Activated CD8-positive, alpha-beta memory T cell treated with anti-CD3 and anti-CD28 coated beads for 36 hours (primary cell): ENCODE measurements around the gene INKA2. TPM values are rescaled to one million over a fixed set of nuclear protein-coding genes. Genes with fewer than 3 reads are reported as not detected.
"Not testable (repeated sequence)": the region's sequence is repeated elsewhere in the genome, so short reads cannot be mapped to it uniquely, and the experiment has no call there.

ENCODE experiments used
- CTCF ChIA-PET: fragments of 350-600 bp; sonication (Branson Sonifier 250); formaldehyde crosslinking; loops from one replicate; lab custom pipeline; 2021; ENCODE audit warnings: antibody characterized with exemption; lab: Charles Lee
- POLR2A ChIA-PET: fragments of 350-600 bp; sonication (Branson Sonifier 250); formaldehyde crosslinking; loops from one replicate; lab custom pipeline; 2021; ENCODE audit warnings: antibody characterized with exemption; lab: Charles Lee
- total RNA-seq, 2 experiments: library from RNA; stranded (reverse); gene quantifications; one replicate each; pipeline ENCODE4 v1.2.3, GENCODE V29; 2021

INKA2 gene
- total RNA-seq, 2 experiments from 2014 or later = 1.5 to 2.2 TPM

- CTCF ChIA-PET = interaction anchor here (0.9 to 2.4 kb wide), 10 partner anchors 9 to 304 kb away, joined by 3 to 8 read pairs (median 4); no protein-coding TSS in a partner anchor
- POLR2A ChIA-PET = interaction anchor here (0.6 to 1.0 kb wide), 5 partner anchors 10 to 306 kb away, joined by 3 to 7 read pairs (median 4); partner anchors contain the start of genes INKA2 and WDR77
Observed at GRCh38 chr1:111754984-111755330, 15.8 kb upstream of the INKA2 start.

GRCh38 chr1:111751906-111752575, 12.8 kb upstream of the INKA2 start:
- POLR2A ChIA-PET = no interaction called here

DNA sequence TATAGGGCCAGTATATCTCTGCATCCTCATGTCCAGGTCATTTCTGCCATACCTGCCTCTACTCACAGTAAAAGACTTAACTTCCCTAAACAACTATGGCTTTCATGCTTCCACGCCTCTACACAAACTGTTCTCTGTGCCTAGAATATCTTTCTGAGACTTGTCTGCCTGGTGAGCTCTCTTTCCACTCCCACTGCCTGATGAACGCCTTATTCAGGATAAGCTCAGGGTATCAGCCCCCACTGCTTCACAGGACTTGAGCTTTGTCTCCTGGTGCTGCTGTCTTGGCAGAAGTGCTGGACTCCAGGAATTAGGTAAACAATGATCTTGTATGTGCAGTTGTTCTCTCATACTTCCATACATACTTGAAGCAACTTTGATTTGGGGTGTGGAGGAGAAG, 11.7 kb upstream of the INKA2 start:
- ChIA-PET POLR2A (interaction anchor here (0.5 kb wide), 1 partner anchor 711 kb away, joined by 4 read pairs; no protein-coding TSS in a partner anchor), CTCF (interaction anchor here (1.0 to 1.7 kb wide), 3 partner anchors 11 to 242 kb away, joined by 4 to 8 read pairs (median 4); partner anchors contain the start of gene INKA2)

More at GRCh38 chr1:111751906-111752575, 12.8 kb upstream of the INKA2 start:
- CTCF ChIA-PET = interaction anchor here (0.7 to 1.7 kb wide), 2 partner anchors 12 to 64 kb away, joined by 4 to 8 read pairs; partner anchors contain the start of gene INKA2

- CTCF ChIA-PET = interaction anchor here (0.7 to 2.0 kb wide), 2 partner anchors 36 to 241 kb away, joined by 3 to 7 read pairs; no protein-coding TSS in a partner anchor
- POLR2A ChIA-PET = no interaction called here
Observed at GRCh38 chr1:111749628-111750027, 10.4 kb upstream of the INKA2 start.

DNA sequence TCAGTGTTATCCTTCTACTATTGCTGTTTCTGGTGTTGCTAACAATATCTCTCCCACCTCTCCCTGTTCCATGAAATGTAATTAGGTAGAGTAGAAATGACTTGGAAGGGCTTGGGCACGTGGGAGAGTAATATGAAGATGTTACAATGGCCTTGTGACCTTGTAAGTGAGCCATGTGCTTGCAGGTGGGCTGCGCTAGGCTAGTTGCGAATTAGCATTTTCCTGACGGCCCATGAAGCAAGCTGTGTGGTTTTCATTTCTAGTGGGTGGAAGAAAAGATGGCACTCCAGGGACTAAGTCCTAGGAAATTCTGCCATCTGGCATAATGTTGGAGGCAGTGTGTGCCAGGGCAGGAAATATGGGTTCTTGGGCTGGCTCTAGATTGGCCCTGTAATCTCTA, 8.8 kb upstream of the INKA2 start:
- ChIA-PET CTCF (interaction anchor here (0.6 to 2.2 kb wide), 8 partner anchors 10 to 272 kb away, joined by 3 to 14 read pairs (median 6); no protein-coding TSS in a partner anchor), POLR2A (interaction anchor here (0.6 kb wide), 2 partner anchors 155 to 300 kb away, joined by 3 read pairs; no protein-coding TSS in a partner anchor)

DNA sequence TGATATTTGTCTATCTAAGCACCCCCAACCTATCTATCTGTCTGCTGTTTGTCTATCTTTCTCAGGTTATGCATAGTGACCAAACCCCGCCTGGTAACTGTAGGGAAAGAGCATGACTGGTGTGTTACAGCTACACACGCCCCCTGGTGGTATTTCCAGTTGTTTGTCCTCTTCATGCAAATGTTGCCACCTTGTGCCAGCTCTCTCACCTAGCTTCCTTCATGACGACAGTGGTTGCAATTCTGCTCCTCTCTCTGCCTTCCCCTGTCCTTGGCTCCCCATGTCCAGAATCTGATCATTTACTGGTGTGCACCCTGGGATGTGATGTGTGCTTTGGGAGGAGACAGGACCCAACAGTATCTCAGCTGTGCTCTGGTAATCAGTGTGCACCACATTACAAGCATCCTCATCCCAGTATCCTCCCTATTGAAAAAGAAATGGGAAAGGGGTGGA, 8.1 kb upstream of the INKA2 start:
- POLR2A ChIA-PET = no interaction called here

DNA sequence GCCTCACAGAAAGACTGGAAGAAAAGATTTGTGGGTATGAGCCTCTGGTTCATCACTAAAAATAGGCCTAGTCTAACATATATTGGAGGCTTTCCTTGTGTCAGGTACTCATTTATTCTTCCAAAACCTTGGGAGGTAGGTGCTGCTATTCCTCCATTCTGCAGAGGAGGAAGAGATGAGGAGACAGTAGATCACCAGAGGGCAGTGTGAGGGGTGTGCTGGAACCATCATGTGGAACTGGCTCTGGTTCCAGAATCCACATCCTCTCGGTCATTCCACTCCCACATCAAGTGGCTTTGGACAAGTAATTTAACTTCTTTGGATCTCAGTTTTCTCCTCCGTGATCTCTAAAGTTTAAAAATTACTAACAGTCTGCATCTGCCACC, 7.4 kb upstream of the INKA2 start:
- CTCF ChIA-PET = interaction anchor here (0.6 to 2.2 kb wide), 10 partner anchors 8 to 271 kb away, joined by 3 to 14 read pairs (median 4); no protein-coding TSS in a partner anchor
- POLR2A ChIA-PET = no interaction called here

More for the DNA sequence above, 8.1 kb upstream of the INKA2 start:
- CTCF ChIA-PET = interaction anchor here (0.6 to 2.2 kb wide), 9 partner anchors 10 to 272 kb away, joined by 3 to 14 read pairs (median 4); no protein-coding TSS in a partner anchor

GRCh38 chr1:111745675-111746613, 6.7 kb upstream of the INKA2 start:
- CTCF ChIA-PET = interaction anchor here (1.3 to 2.2 kb wide), 3 partner anchors 9 to 264 kb away, joined by 3 to 14 read pairs (median 4); no protein-coding TSS in a partner anchor
- POLR2A ChIA-PET = interaction anchor here (1.5 kb wide), 1 partner anchor 9 kb away, joined by 4 read pairs; no protein-coding TSS in a partner anchor

DNA sequence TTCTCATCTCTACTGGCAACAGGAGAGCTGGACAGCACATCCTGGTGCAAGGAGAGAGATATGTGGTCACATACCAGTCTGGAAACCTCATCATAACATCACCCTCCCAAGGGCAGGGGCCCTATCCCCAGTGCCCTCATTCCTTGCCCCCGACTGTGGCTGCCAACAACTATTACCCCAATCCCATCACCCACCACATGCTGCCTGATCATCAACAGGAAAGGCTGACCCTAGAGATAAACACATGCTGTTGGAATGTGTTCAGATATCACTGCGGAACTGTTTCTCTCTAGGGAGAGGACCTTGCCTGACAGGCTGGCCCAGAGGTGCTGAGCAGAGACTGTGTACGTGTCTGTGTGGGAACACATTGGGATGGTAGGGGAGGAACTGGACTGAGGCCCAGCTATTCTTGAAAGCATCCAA, 4.5 kb upstream of the INKA2 start:
- POLR2A ChIA-PET = no interaction called here

GRCh38 chr1:111742938-111743549, 3.8 kb upstream of the INKA2 start:
- POLR2A ChIA-PET = no interaction called here
- CTCF ChIA-PET = interaction anchor here (0.9 to 1.6 kb wide), 3 partner anchors 11 to 235 kb away, joined by 3 to 6 read pairs (median 3); no protein-coding TSS in a partner anchor

More for the DNA sequence above, 4.5 kb upstream of the INKA2 start:
- CTCF ChIA-PET = interaction anchor here (0.7 to 1.6 kb wide), 4 partner anchors 11 to 263 kb away, joined by 3 to 6 read pairs (median 3); no protein-coding TSS in a partner anchor

DNA sequence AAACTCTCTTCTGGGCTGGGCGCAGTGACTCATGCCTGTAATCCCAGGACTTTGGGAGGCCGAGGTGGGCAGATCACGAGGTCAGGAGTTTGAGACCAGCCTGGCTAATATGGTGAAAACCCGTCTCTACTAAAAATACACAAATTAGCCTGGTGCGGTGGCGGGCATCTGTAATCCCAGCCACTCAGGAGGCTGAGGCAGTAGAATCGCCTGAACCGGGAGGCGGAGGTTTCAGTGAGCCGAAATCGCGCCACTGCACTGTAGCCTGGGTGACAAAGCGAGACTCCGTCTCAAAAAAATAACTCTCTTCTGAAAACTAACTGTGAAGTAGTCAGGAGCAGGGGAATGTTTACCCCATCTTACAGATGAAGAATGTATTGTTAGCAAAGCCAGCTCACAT, 3.1 kb upstream of the INKA2 start:
- POLR2A ChIA-PET = not testable (repeated sequence)
- CTCF ChIA-PET = interaction anchor here (1.5 kb wide), 1 partner anchor 234 kb away, joined by 3 read pairs; no protein-coding TSS in a partner anchor

- ChIA-PET CTCF (interaction anchor here (0.7 to 3.6 kb wide), 7 partner anchors 11 to 232 kb away, joined by 3 to 19 read pairs (median 4); no protein-coding TSS in a partner anchor), POLR2A (interaction anchor here (0.7 to 1.8 kb wide), 3 partner anchors 11 to 147 kb away, joined by 3 to 7 read pairs (median 3); no protein-coding TSS in a partner anchor)
Observed at GRCh38 chr1:111739925-111740765, 950 bp upstream of the INKA2 start.

DNA sequence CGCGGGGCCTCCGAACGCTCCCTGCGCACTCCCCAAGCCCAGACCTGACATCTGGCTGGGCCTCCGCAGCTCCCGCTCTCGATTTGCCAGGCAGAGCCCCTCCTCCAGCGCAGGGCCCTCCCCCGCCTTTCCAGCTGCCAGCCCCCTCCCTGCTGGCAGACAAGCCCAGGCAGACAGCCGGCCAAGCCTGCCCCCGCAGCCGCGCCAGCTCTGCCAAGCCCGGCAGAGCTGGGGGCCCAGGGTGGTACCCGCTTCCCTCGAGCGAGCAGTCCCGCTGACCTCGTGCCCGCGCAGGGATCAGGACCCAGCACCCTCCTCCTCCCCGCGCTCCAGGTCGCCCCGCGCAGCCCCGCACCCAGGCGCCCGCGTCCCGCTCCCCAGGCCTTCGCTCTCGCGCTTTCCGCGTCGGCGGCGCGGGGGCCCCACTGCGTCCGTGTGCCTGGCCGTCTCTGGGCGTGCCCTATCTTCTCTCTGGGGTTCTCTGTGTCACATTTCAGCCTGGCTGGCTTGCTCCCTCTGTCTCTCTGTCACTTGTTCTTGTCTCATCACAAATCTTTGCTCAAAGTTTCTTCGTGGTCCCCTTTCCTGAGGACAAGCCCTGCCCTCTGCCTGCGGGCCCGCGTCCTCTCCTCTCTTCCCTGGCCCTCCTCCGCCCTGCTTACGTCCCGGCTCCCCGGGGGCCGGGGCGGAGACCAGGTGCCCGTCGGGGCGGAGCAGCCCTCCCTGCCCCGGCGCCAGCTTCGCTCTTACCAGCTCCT, 580 bp downstream of the INKA2 start:
- CTCF ChIA-PET = interaction anchor here (0.7 to 3.6 kb wide), 9 partner anchors 9 to 257 kb away, joined by 3 to 19 read pairs (median 4); no protein-coding TSS in a partner anchor
- POLR2A ChIA-PET = interaction anchor here (1.8 kb wide), 1 partner anchor 16 kb away, joined by 7 read pairs; no protein-coding TSS in a partner anchor

- CTCF ChIA-PET = interaction anchor here (0.7 to 3.6 kb wide), 5 partner anchors 9 to 230 kb away, joined by 3 to 19 read pairs (median 4); no protein-coding TSS in a partner anchor
Observed at GRCh38 chr1:111738133-111738435, 1.1 kb downstream of the INKA2 start.

DNA sequence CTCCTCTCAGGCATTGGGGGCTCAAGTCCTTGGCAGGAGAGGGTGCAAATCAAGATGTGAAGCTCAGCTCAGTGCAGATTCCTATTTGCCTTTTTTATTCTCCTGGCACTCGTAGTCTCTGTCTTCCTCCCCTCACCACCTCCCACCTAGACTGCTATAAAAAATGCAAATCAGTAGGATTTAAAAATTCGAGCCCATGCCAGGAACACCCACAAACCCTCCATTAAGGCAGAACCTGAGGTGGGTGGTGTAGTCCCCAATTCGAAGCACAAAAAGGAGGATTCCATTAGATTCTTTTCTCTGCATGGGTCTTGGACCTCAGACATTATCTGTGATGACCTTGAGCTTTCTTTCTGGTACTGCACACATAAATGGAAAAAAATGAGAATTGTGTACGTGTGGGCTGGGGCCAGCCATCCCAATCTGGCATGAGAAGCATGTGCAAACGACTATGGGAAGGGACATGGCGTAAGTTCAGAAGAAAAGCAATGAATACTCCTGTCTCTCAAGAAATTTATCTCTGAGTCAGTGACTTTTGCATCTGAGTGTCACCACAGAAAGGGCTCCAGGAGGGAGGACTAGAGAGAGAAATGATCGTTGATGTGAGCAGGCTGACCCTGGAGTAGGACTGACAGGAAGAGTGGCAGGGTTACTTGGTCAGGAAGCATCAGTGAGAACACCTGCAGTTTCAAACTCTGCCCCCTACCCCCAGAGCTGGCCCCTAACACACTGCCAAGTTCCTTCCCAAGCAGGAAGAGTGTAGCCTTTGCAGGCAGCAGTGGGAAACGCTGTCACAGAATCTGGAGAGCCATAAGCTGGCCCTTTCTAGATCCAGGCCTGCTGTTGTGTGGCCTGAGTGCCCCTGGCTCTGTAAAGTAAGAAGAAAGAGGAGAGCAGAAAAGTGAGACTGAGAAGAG, 1.7 kb downstream of the INKA2 start:
- ChIA-PET CTCF (interaction anchor here (0.7 to 3.6 kb wide), 4 partner anchors 10 to 230 kb away, joined by 3 to 19 read pairs (median 6); no protein-coding TSS in a partner anchor), POLR2A (interaction anchor here (0.8 kb wide), 1 partner anchor 19 kb away, joined by 5 read pairs; no protein-coding TSS in a partner anchor)

More at GRCh38 chr1:111738133-111738435, 1.1 kb downstream of the INKA2 start:
- POLR2A ChIA-PET = interaction anchor here (1.8 kb wide), 1 partner anchor 17 kb away, joined by 7 read pairs; no protein-coding TSS in a partner anchor
